Keratinocyte (primary cell): ENCODE data around the gene ADIG. TPM values are rescaled to one million over a fixed set of nuclear protein-coding genes. Genes with fewer than 3 reads are reported as not detected.

Experiments
- DNase-seq: peaks from one replicate; pipeline ENCODE4 v3.0.0-alpha.2; 2011; ENCODE audit warnings: low read depth, missing footprints, low spot score
- FAIRE-seq: peaks from 2 replicates; lab custom pipeline; 2011; peaks lifted over from hg19 to GRCh38; lab: Jason Lieb, UNC
- H2AFZ ChIP-seq: 2 replicates; pipeline ENCODE4 v1.6.0; 2012; ENCODE audit warnings: low read length, control low read depth, inconsistent platforms; ENCODE audit not compliant: control insufficient read depth
- H3K27ac ChIP-seq: 2 replicates; pipeline ENCODE4 v1.5.1; 2011; ENCODE audit warnings: low read length; ENCODE audit not compliant: control insufficient read depth, insufficient read depth
- H3K27me3 ChIP-seq: 3 replicates; pipeline ENCODE4 v1.6.0; 2011; ENCODE audit warnings: low read length; ENCODE audit not compliant: control insufficient read depth, insufficient read depth; ENCODE audit errors: extremely low read depth
- H3K36me3 ChIP-seq, 2 experiments: 2 replicates in 1 of 2; 3 replicates in 1 of 2; pipeline ENCODE4 v1.5.1; 2011; ENCODE audit warnings: low read length in 2 of 2, mild to moderate bottlenecking in 1 of 2; ENCODE audit not compliant: control insufficient read depth in 2 of 2, insufficient read depth in 2 of 2; ENCODE audit errors: extremely low read depth in 1 of 2
- H3K4me1 ChIP-seq: 3 replicates; pipeline ENCODE4 v1.5.1; 2011; ENCODE audit warnings: low read length; ENCODE audit not compliant: control insufficient read depth, insufficient read depth; ENCODE audit errors: extremely low read depth
- H3K4me2 ChIP-seq: 3 replicates; pipeline ENCODE4 v1.6.0; 2011; ENCODE audit warnings: low read depth, low read length; ENCODE audit not compliant: control insufficient read depth, insufficient read depth; ENCODE audit errors: extremely low read depth
- H3K4me3 ChIP-seq, 3 experiments: fragments of 200-600 bp in 1 of 3; sonication (generic) in 1 of 3; 2 replicates in 2 of 3; 3 replicates in 1 of 3; pipeline ENCODE4 v1.5.1; 2011 to 2016; ENCODE audit warnings: low read length in 3 of 3, mild to moderate bottlenecking in 3 of 3, control low read depth in 2 of 3, inconsistent platforms in 1 of 3, low read depth in 1 of 3, mixed read lengths in 1 of 3, mixed run types in 1 of 3, moderate library complexity in 1 of 3; ENCODE audit not compliant: control insufficient read depth in 2 of 3, insufficient read depth in 2 of 3; ENCODE audit errors: extremely low read depth in 1 of 3
- H3K79me2 ChIP-seq: 2 replicates; pipeline ENCODE4 v1.6.0; 2012; ENCODE audit warnings: low read length; ENCODE audit not compliant: control insufficient read depth, insufficient read depth
- H3K9ac ChIP-seq: 3 replicates; pipeline ENCODE4 v1.6.0; 2011; ENCODE audit warnings: low read length; ENCODE audit not compliant: control insufficient read depth, insufficient read depth; ENCODE audit errors: extremely low read depth
- H3K9me1 ChIP-seq: 3 replicates; pipeline ENCODE4 v1.6.0; 2011; ENCODE audit warnings: low read length; ENCODE audit not compliant: control insufficient read depth, insufficient read depth; ENCODE audit errors: extremely low read depth
- H3K9me3 ChIP-seq: 2 replicates; pipeline ENCODE4 v1.5.1; 2012; ENCODE audit warnings: low read depth, low read length; ENCODE audit not compliant: control insufficient read depth
- H4K20me1 ChIP-seq: 3 replicates; pipeline ENCODE4 v1.6.0; 2011; ENCODE audit warnings: low read length; ENCODE audit not compliant: control insufficient read depth, insufficient read depth; ENCODE audit errors: extremely low read depth
- EZH2 ChIP-seq: IDR thresholded peaks from one replicate; pipeline ENCODE4 v1.6.1; 2012; ENCODE audit warnings: inconsistent platforms, mild to moderate bottlenecking, low read length, moderate library complexity
- dilution Hi-C: fragments of 300-500 bp; cut with MboI; formaldehyde crosslinking; loops from one replicate; pipeline ENCODE4 v1.7.0; 2020; ENCODE audit warnings: low sequenced_read_pairs; ENCODE audit not compliant: extremely low pct_ligation_motif_present
- polyA plus RNA-seq, 5 experiments: library from polyadenylated mRNA; depleted of rRNA in 3 of 5; stranded (reverse) in 3 of 5; stranded (forward) in 1 of 5; unstranded in 1 of 5; fragments of >200 nt; gene quantifications; 1 replicate in 1 of 5; 2 replicates in 3 of 5; 3 replicates in 1 of 5; pipeline versions ENCODE4 v1.2.1 to v1.2.3, GENCODE V29; 2011 to 2012; ENCODE audit warnings: missing spikeins in 2 of 5, low read depth in 1 of 5, low replicate concordance in 1 of 5
- TF ChIP-seq, protein P1 (sequence below), 3 experiments: IDR thresholded peaks in 1 of 3; conservative IDR thresholded peaks in 1 of 3; optimal IDR thresholded peaks in 1 of 3; 2 replicates in 2 of 3; 3 replicates in 1 of 3; pipeline versions ENCODE3 to v1.5.1; 2011; ENCODE audit warnings: low read length in 3 of 3, mild to moderate bottlenecking in 3 of 3, moderate library complexity in 2 of 3, control low read depth in 1 of 3, inconsistent platforms in 1 of 3; ENCODE audit not compliant: insufficient read depth in 2 of 3; ENCODE audit errors: extremely low read depth in 1 of 3

Gene ADIG
- polyA plus RNA-seq, 1 donor (not counting 4 experiments of a cell fraction or from before 2014, with no cell fraction given) = not detected

DNA sequence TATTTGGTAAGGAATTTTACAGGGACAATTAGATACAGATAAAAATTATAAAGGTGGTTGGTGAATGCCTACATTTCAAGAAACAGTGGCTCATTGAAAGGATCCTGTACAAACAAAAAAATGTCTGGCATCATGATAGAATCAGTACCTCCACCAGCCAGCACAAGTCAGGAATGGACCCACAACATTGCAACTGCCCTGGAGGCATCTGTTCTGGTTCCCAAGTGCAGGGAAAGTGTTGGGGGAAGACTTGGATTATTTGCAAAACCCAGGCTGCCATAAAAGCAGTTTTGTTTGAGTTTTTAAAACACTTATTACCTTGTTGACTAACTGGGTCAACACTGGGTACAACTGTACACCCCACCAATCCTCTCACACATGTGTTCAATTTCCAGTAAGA lies 44.9 kb downstream of the ADIG start:
- dilution Hi-C loops = no loop called here
- Histone ChIP-seq H3K79me2 (no peaks in the 10 kb centered on the region), H3K4me1 (no peaks in the 10 kb centered on the region), H3K4me2 (no peak overlapping the region), H3K9ac (no peak overlapping the region), H3K9me1 (no peaks in the 10 kb centered on the region), H3K27me3 (no peaks in the 10 kb centered on the region), H3K4me3 (no peak overlapping the region), H3K36me3 (no peaks in the 10 kb centered on the region), H2AFZ (no peak overlapping the region), H4K20me1 (no peaks in the 10 kb centered on the region), H3K27ac (no peak overlapping the region), H3K9me3 (no peaks in the 10 kb centered on the region)
- DNase-seq = no peak
- FAIRE-seq = peak; percentile 44
- no peak for TF ChIP-seq EZH2
- TF ChIP-seq, protein P1, sequence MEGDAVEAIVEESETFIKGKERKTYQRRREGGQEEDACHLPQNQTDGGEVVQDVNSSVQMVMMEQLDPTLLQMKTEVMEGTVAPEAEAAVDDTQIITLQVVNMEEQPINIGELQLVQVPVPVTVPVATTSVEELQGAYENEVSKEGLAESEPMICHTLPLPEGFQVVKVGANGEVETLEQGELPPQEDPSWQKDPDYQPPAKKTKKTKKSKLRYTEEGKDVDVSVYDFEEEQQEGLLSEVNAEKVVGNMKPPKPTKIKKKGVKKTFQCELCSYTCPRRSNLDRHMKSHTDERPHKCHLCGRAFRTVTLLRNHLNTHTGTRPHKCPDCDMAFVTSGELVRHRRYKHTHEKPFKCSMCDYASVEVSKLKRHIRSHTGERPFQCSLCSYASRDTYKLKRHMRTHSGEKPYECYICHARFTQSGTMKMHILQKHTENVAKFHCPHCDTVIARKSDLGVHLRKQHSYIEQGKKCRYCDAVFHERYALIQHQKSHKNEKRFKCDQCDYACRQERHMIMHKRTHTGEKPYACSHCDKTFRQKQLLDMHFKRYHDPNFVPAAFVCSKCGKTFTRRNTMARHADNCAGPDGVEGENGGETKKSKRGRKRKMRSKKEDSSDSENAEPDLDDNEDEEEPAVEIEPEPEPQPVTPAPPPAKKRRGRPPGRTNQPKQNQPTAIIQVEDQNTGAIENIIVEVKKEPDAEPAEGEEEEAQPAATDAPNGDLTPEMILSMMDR (optimal IDR thresholded peaks at IDR 0.05 in 1 of 3, IDR thresholded peaks at IDR 0.05 in 1 of 3, conservative IDR thresholded peaks at IDR 0.05 in 1 of 3; ENCODE audit: extremely low read depth in 1 of 3, insufficient read depth in 2 of 3, low read length in 3 of 3) = no peak

DNA sequence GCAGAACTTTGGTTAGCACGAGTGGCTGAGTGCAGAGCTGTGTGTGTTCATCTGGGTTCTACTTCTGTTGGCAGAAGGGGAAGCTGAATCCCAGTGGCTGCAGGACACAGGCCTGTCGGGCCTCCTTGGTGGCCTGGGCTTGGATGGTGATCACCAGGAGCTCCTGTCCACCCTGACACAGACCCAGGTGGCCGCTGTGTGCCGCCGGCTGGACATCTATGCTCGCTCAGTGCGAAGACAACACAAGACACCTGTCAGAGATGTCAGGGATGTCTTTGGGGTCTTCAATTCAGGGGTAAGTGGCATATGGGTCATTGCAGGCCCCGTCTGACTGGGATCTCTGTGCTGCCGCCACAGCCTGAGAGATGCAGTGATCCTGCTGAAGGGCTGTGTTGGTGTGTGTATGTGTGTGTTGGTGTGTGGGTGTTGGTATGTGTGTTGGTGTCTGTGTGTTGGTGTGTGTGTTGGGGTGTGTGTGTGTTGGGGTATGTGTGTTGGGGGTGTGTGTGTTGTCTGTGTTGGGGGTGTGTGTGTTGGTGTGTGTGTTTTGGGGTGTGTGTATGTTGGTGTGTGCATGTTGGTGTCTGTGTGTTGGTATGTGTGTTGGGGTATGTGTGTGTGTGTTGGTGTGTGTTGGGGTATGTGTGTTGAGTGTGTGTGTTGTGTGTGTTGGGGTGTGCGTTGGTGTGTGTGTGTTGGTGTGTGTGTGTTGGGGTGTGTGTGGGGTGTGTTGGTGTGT lies 46.1 kb downstream of the ADIG start:
- Histone ChIP-seq H2AFZ (no peak overlapping the region), H3K9ac (no peak overlapping the region), H3K27me3 (no peaks in the 10 kb centered on the region), H3K27ac (no peak overlapping the region), H3K4me3 (no peak overlapping the region), H4K20me1 (no peaks in the 10 kb centered on the region), H3K4me2 (no peak overlapping the region), H3K9me1 (no peaks in the 10 kb centered on the region), H3K9me3 (no peaks in the 10 kb centered on the region), H3K36me3 (no peaks in the 10 kb centered on the region), H3K4me1 (no peaks in the 10 kb centered on the region), H3K79me2 (no peaks in the 10 kb centered on the region)
- no peak for DNase-seq
- dilution Hi-C loops = no loop called here
- TF ChIP-seq, protein P1 (optimal IDR thresholded peaks at IDR 0.05 in 1 of 3, IDR thresholded peaks at IDR 0.05 in 1 of 3, conservative IDR thresholded peaks at IDR 0.05 in 1 of 3; ENCODE audit: extremely low read depth in 1 of 3, insufficient read depth in 2 of 3, low read length in 3 of 3) = no peak
- TF ChIP-seq EZH2 = no peak
- FAIRE-seq = no peak
